Inflammatory macrophage (primary cell): ENCODE data around the gene JCHAIN.
"Not testable (repeated sequence)": the region's sequence is repeated elsewhere in the genome, so short reads cannot be mapped to it uniquely, and the experiment has no call there.

Experiments used
- DNase-seq, 2 donors: peaks; one replicate each; pipeline ENCODE4 v3.0.0-alpha.2; 2020 to 2022

JCHAIN gene

DNA sequence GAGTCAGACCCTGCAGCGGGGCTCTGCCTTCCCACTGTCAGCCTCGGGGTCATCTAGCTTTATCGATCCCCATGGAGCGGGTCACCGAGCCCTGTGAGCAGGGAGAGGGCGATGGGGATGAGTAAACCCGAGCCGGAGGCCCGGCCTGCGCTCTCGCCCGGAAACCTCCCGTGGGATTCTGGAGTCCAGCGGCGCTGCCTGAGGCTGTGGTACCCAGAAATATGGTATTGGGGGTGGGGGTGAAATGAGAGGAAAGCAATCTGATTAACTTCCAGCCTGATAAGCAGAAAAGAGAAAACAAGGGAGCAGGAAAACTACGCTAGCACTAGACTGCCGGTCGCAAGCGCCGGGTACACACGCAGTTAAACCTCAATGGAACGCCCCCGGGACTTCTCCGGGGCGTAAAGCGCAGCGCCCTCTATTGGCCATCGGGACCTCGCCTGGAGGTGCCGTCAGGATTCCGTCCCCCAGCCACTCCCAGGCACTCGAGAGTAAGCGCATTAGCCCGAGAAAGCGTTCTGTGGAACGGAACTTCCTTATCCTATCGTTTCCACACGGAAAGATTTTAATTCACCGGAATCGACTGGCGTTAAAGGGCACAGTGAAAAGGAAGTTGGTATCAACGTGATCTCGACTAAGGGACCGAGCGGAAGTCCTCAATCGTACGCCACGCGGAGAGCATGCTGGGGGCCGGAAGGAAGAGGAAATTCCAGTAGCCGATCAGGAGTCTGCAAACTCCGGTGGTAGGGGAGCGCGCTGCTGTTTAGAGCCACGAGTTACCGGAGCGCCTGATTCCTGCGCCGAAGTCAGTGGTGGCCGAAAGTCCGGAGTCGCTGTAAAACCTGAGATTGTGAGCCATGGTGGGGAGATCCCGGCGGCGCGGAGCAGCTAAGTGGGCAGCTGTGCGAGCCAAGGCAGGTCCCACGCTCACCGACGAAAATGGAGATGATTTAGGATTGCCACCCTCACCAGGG lies 21.8 kb upstream of the JCHAIN start, which contains the start of gene UTP3:
UTP3 (plus strand) TSS at position 712 of the 974 bp plus-strand sequence; CDS start at position 858, 146 bp downstream.
- peak; percentile 98 to 100 for DNase-seq

DNA sequence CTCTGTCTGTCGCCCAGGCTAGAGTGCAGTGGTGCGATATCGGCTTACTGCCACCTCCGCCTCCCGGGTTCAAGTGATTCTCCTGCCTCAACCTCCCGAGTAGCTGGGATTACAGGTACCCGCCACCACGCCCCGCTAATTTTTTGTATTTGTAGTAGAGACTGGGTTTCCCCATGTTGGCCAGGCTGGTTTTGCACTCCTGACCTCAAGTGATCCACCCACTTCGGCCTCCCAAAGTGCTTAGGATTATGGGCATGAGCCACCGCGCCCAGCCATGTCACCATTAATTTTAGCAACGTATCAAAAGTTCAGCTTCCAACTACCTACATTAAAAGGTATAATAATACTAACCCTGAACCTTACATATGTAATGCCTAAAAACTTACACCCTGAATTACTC lies 21.1 kb upstream of the JCHAIN start:
- DNase-seq: peak; percentile 34 to 41

DNA sequence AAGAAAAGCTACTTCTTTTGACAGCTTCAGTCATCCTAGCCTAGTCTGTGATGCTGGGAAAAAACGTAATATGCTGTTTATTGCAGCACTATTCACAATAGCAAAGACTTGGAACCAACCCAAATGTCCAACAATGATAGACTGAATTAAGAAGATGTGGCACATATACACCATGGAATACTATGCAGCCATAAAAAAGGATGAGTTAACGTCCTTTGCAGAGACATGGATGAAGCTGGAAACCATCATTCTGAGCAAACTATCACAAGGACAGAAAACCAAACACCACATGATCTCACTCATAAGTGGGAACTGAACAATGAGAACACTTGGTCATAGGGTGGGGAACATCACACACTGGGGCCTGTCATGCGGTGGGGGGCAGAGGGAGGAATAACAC lies 15.8 kb upstream of the JCHAIN start:
- not testable (repeated sequence) for DNase-seq

DNA sequence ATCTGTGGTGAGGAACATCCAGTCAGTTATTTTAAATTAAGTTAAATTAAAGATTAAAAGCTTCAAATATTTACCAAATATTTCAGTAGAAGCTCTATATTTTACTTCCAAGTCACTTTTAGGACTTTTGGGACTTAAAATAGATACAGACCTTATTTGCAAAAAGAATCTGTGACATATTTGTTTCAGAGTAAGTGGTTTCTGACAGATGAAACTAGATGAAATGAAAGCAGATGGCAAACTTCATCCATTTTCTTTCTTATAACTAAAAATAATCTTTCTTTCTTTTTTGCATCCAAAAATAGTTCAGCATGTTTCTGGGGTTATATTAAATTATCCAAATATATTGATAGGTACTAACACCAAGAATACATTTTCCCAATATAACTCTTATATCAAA lies 15.4 kb upstream of the JCHAIN start:
- no peak for DNase-seq

DNA sequence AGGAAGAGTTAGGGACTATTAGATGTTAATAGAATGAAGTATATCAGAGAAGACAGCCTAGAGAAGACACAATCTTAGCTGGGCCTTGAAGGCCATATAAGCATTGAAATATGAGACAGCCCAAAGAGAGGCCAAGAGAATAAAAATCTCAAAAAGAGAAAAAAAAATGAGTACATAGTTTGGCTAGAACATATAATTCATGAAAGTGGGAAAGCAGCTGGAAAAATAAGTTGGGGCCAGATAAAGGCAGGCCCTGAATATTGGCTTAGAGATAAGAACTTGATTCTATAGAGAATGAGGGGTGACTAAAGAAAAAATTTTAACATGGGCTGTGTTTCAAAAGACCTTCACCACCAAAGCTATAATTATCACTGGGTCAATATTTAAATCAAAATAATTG lies 14.6 kb upstream of the JCHAIN start:
- no peak for DNase-seq

DNA sequence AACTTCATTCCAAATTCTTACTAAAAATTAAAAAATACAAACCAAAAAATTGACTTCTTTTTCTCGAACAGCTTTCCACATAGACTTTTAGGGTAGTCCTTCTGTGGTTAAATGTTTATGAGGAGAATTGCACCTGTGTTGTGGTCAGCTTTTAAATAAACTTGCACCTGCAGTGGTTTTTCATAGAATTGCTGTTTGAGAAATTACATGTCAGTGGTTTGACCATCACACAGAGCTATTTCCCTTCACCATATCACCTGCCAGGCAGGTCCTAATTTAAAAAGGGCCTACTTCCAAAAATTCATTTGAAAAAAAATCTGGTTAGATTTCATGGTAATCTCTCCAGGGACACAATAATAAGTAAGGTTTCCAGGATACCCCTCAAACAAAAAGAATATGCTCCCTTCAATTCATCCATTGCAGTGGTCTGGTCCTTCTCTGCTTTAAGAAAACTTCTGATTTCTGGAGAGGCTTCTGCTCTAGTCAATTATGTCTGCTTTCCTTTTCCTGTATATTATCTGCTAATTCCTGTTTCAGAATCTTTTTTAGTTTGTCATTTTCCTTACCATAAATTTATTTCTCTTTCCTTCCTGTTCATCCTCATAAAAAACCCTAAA lies 12.2 kb upstream of the JCHAIN start:
- no peak for DNase-seq

DNA sequence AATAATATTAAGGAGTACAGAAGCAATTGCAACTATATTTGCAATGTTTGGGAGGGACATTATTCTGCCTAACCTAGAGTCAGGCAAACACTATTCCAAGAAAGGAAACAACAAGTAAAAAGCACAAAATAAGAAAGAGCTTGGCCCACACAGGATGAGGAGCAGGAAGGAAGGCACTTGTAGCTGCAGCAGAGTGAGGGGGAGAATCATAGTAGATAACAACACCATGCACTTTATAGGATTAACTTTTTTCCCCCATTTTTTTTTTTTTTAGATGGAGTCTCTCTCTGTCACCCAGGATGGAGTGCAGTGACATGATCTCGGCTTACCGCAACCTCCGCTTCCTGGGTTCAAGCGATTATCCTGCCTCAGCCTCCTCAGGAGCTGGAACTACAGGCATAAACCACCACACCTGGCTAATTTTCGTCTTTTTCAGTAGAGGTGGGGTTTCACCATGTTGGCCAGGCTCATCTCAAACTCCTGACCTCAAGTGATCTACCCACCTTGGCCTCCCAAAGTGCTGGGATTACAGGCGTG lies 10.3 kb upstream of the JCHAIN start:
- no peak for DNase-seq

DNA sequence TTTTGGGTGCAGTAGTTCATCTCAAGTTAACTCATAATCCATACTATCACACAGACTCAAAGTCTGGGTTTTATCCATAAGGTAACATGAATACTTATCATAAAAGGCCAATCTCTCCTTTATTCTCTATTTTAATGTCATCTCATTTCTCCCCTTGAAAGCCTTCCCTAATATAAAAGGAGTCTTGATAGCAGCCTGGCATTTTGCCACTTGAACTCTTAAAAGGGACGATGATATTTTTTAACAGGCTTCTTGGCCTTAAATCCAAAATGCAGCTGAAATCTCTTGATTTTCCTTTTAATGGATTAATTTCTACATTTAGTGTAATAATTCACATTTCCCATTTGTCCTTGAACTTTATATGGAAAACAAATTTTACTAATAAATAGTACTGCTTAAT lies 8.4 kb upstream of the JCHAIN start:
- DNase-seq: no peak

DNA sequence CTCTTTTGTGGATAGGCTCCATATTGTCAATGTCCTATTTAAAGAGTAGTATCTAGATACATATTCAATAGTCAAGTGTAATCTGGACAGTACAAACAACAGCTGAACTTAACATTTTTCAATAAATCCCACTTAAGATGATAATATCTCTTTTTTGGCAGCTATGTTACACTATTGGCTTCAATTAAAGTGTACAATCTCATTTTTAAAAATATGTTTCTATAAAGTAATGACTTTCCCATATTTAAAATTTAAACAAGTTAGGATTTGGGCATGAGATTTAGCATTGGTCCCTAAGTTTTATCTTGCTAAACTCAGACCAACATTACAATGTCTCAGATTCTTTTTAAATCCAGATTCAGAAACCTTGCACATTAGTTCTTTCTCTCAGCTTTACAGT lies 7.9 kb upstream of the JCHAIN start:
- DNase-seq: no peak

DNA sequence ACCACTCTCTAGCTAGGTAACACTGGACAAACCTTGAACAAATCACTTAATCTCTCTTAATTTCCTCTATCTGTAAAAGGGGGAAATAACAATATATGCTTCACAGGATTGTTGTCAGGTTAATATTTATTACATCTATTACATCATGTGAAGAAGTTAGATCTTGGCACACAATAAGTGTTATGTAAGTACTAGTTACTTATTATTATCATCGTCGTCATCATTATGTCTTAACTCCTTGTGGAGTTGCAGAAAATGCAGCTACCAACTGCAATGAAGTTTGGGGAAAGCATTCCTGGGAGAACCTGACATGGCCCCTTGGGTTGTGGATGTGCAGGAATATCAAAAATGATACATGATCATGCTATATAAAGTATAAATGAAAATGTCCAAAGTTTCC lies 4.8 kb upstream of the JCHAIN start:
- DNase-seq: peak in 1 of 2 donors; percentile 57

DNA sequence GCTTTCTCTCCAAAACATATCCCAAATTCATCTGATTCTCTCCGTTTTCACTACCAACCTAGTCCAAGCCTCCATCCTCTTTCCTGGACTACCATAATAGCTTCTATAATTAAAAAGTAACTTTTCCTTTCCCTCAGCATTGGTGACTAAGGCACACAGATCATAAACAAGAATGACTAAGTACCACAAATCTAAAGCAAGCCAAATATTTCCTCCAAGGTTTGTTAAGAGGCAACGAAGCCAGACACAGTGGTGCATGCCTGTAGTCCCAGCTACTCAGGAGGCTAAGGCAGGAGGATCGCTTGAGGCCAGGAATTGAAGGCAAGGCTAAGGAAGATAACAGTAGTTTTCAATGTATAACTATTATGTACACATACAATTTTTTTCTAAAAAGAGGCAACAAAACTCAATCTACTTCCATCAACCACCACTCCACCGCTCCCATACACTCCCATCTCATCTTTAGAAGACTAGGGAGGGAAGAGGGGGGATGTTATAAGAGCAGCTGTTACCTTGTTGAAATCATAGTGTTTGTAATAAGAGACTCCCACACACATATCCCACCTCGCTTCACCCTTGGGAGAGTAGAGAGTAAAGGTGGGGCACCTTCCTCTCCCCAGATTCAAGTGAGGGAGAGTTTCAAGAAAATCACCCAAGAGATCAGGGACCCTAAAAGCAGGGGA lies 4.2 kb upstream of the JCHAIN start:
- no peak for DNase-seq

DNA sequence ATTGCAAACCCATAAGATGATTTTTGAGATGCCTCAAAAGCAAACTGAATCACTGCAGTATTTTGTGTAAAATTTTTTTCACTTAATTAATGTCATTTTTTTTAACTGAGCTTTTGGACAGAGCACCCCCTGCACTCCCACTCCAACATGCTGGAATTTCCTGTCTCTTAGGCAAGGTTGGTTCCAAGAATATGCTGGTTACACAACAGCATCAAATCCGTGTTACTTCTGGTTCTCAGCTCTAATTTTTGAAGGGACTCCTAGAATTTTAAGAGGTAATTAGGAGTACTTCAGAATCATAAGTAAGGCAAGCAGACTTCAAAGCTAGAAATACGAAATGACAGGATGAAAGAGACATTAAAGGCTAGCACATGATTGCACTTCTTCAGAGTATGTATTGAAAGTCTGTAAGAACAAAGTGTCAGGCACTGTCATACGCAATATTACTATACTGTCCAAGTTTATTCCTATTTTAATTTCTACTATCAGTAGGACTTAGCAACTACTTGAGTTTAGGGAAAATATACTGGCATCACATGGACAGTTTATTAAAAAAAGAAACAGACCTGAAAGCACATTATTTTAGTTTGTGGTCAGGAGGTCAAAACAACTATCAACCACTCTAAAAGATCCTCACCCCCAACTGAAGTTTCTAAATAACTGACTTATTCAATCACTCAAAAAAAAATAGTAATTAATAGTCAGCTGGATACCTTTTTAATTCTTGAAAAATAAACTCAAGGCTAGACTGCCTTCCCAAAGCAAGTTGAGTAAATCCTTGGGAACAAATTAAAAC lies 1.6 kb upstream of the JCHAIN start:
- DNase-seq: peak in 1 of 2 donors; percentile 3

DNA sequence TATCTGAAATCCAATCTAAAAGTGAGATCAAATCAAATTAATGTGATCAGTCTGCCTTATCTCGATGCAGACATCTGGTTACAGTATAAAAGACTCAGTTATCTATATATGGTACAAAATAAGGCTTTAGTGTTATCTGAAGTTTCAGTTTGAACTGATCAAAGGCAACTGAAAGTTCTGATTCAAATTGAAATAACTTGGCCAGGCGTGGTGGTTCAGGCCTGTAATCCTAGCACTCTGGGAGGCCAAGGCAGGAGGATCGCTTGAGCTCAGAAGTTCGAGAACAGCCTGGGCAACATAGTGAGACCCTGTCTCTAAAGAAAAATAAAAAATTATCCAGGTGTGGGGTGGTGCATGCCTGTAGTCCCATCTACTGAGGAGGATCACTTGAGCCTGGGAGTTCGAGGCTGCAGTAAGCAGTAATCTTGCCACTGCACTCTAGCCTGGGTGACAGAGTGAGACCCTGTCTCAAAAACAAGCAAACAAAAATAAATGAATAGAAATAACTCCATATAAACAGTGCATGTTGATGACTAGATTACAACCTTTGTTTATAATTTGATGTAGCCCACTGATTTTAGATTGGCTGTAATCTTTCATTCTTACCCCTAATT lies 4.9 kb downstream of the JCHAIN start:
- DNase-seq: not testable (repeated sequence)

DNA sequence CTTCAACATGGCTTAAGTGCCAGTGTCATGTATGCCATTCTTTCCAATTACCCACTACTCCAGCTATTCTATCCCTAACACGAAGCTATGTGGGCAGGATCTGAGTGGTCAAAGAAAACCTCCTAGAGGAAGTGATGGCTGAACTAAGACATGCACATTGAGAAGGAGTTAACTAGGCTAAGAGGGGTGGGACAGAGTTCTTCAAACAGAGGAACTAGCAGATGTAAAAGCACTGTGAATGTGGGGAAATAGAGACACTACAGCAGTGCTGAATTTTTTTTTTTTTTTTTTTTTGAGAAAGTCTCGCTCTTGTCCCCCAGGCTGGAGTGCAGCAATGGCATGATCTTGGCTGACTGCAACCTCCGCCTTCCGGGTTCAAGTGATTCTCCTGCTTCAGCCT lies 6.2 kb downstream of the JCHAIN start:
- peak; percentile 2 to 6 for DNase-seq

DNA sequence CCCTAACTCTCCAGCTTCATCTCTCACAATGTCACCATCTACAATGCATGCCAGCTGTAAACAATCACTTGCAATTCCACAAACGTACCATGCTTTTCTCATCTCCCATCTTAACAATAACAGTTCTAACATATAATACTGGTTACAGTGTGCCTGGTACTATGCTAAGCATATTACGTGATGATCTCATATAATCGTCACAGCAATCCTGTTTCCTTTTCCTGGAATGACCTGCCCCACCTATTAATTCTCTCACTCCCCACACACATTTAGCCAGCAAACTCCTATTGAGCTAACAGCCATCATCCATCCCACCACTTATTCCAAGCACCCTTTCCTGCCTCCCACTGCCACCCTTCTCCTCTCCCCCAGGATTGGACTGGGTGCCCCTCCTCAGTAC lies 7.9 kb downstream of the JCHAIN start:
- DNase-seq: no peak

DNA sequence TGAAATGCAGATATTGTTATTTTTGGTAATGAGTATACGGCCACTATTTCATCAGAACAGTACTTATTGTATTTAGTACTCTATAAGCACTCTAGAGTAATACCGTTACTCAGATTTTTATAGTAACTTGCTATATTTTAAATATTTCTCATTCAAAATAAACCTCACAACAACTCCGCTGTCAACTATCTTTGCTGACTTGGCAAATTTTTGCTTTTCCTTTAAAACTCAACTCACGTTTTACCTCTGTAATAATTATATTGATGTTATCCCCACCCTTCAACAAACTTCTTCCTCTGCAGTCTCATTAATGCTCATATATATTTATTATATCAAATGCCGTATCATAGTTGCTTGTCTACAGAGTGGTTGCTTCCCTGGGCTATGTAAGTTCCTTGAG lies 9.0 kb downstream of the JCHAIN start:
- DNase-seq: no peak

DNA sequence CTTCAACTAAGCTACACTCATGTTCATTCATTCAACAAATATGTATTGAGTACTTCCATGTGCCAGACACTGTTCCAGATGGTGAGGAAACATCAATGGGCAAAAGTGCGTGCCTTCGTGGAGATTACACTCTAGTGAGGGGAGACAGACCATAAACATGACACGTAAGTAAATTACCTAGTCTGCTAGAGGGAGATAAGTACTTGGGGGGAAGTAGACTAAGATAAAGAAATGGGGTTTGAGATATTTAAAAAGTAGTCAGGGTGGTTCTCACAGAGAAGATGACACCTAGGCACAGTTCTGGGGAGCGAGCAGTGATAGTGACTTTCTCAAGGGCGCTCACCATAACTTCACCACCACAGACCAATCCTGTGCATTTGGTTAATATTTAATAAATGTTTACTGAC lies 11.7 kb downstream of the JCHAIN start:
- no peak for DNase-seq

DNA sequence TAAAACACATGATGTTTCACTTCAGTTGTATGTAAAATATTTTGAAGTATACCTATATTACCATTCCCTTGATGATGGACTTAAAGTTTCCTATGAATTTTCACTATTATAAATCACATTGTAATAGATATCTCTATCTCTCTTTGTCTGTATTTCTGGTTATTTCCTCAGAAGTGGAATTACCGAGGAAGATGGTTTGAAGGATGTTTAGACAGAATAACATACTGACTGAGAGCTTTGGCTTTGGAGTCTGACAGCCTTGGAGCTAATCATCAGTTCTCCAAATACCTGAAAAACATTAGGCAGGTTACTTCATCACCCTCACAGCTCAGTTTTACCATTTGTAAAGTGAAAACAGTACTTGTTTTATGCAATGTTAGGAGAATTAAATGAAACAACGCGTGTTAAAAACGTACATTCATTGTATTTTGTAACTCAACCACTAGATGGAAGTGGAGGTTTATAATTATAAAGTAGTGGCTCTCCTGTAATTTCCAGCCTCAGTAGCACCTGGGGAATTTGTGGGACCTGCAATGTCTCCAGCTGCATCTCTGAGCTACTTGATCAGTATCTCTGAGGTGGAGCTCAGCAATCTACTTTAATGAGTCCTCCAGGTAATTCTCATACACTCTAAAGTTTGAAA lies 14.3 kb downstream of the JCHAIN start:
- DNase-seq: peak; percentile 1 to 54

DNA sequence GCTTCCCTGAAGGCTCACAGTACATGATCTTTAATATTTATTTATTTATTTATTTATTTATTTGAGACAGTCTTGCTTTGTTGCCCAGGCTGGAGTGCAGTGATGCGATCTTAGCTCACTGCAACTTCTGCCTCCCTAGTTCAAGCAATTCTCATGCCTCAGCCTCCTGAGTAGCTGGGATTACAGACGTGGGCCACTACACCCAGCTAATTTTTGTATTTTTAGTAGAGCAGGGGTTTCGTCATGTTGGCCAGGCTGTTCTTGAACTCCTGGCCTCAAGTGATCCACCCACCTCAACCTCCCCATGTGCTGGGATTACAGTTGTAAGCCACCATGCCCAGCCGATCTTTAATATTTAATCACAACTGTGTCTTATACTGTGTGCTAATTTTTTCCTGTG lies 15.6 kb downstream of the JCHAIN start:
- DNase-seq: not testable (repeated sequence)

DNA sequence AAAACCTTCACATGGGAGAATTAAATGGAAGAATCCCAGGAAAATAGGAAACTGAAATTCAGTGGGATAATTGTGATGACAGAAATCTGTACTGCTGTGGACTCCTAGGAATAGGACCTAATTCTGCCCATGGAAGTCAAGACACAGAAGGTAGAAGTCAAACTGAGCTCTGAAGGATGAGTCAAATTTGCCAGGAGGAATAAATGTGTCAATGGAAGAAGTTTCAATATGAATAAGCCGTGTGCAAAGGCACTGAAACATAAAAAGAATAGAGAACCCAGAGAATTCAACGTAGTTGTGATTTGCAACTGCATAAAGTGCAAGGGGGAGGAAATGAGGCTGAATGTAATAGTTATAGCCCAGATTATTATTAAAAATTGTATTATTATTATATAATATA lies 26.1 kb downstream of the JCHAIN start:
- no peak for DNase-seq

DNA sequence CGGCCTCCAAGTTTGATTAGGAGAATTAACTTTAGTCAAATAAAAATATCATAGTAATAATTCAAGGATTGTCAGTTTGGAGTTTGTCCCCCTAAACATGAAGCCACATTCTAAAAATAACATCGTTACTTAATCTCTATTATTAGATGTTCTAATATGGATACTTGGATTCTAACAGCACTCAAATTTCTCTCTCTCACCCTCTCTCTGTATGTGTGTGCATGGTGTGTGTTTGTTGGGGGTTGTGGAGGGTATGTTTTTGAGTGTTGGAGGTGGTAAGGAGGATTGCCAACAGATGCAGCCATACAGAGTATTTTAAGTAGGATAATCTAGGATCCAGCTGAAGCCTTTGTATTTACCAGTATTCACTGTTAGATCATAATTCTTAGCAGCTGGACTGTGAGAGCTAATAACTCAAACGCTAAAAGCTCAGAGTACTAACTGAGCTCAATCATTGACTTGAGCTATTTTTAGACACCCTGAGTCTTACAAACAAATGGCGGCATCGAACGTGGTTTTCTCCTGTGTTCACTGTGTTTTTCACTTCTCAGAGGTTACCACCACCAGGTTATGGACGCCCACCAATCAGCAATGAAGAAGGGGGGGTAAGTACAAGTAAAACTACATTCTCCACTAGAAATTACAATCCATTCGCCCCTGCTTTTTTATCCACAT lies 28.9 kb downstream of the JCHAIN start:
- DNase-seq: no peak
